T-cell (primary cell): ENCODE results near the gene SLC8A1. TPM values are rescaled to one million over a fixed set of nuclear protein-coding genes. Genes with fewer than 3 reads are reported as not detected.

Experiments used
- ATAC-seq, 4 experiments: fragments of 200-7000 bp in 3 of 4; fragments of 150-1000 bp in 1 of 4; cut with Tn5 transposase; replicated peaks in 1 of 4; 1 replicate in 3 of 4; 2 replicates in 1 of 4; pipeline ENCODE4 v1.10.0; 2021; ENCODE audit warnings: moderate library complexity in 3 of 4, mild to moderate bottlenecking in 2 of 4, moderate number of reproducible peaks in 1 of 4
- CTCF ChIA-PET, 2 donors: fragments of 300-600 bp; sonication (Branson Sonifier 250); formaldehyde crosslinking; loops; one replicate each; lab custom pipeline; 2022; ENCODE audit warnings: antibody characterized with exemption in 2 of 2; lab: Charles Lee
- POLR2A ChIA-PET, 2 donors: fragments of 300-600 bp; sonication (Branson Sonifier 250); formaldehyde crosslinking; loops; one replicate each; lab custom pipeline; 2022; ENCODE audit warnings: antibody characterized with exemption in 2 of 2; lab: Charles Lee
- DNase-seq, 35 experiments: peaks; one replicate each; pipeline versions ENCODE4 v3.0.0 to v3.0.0-alpha.2; 2013 to 2023
- H3K27ac ChIP-seq: one replicate; pipeline ENCODE4 v1.5.1; 2013; ENCODE audit warnings: low read length
- H3K27me3 ChIP-seq, 2 experiments: replicated peaks in 1 of 2; 1 replicate in 1 of 2; 2 replicates in 1 of 2; pipeline versions ENCODE4 v1.6.1 to v1.7.0; 2013; ENCODE audit warnings: low read length in 1 of 2, mixed read lengths in 1 of 2; ENCODE audit not compliant: control insufficient read depth in 2 of 2, insufficient read depth in 2 of 2; ENCODE audit errors: extremely low read depth in 1 of 2
- H3K36me3 ChIP-seq, 2 donors: 1 replicate in 1 of 2; 2 replicates in 1 of 2; pipeline versions ENCODE4 v1.6.1 to v1.7.0; 2013; ENCODE audit warnings: low read length in 1 of 2; ENCODE audit not compliant: control insufficient read depth in 2 of 2, insufficient read depth in 1 of 2; ENCODE audit errors: extremely low read depth in 1 of 2
- H3K4me1 ChIP-seq, 2 experiments: 1 replicate in 1 of 2; 2 replicates in 1 of 2; pipeline versions ENCODE4 v1.6.1 to v1.7.0; 2013; ENCODE audit warnings: low read length in 2 of 2, mixed read lengths in 1 of 2; ENCODE audit not compliant: insufficient read depth in 2 of 2, control insufficient read depth in 1 of 2; ENCODE audit errors: extremely low read depth in 1 of 2
- H3K4me3 ChIP-seq, 2 donors: 1 replicate in 1 of 2; 2 replicates in 1 of 2; pipeline versions ENCODE4 v1.5.1 to v1.7.0; 2013; ENCODE audit warnings: mild to moderate bottlenecking in 2 of 2, low read length in 1 of 2, moderate library complexity in 1 of 2; ENCODE audit not compliant: control insufficient read depth in 1 of 2; ENCODE audit errors: extremely low read depth in 1 of 2
- H3K9me3 ChIP-seq: 2 replicates; pipeline ENCODE4 v1.7.0; 2013
- H3K27ac Mint-ChIP-seq, 2 donors: one replicate each; pipeline ENCODE4 v1.8.0; 2020 to 2021; ENCODE audit warnings: mild to moderate bottlenecking in 2 of 2, mixed read lengths in 2 of 2
- H3K27me3 Mint-ChIP-seq, 2 donors: one replicate each; pipeline ENCODE4 v1.8.0; 2021 to 2022; ENCODE audit warnings: mixed read lengths in 2 of 2
- H3K36me3 Mint-ChIP-seq: one replicate; pipeline ENCODE4 v1.8.0; 2021; ENCODE audit warnings: mixed read lengths
- H3K4me1 Mint-ChIP-seq, 3 donors: one replicate each; pipeline ENCODE4 v1.8.0; 2020 to 2022; ENCODE audit warnings: mixed read lengths in 3 of 3, mild to moderate bottlenecking in 1 of 3
- H3K4me3 Mint-ChIP-seq, 3 donors: one replicate each; pipeline ENCODE4 v1.8.0; 2020 to 2022; ENCODE audit warnings: mild to moderate bottlenecking in 3 of 3, mixed read lengths in 3 of 3, moderate library complexity in 3 of 3
- H3K9me3 Mint-ChIP-seq, 3 donors: one replicate each; pipeline ENCODE4 v1.8.0; 2020 to 2022; ENCODE audit warnings: mixed read lengths in 3 of 3
- WGBS: methylation state at CpG from one replicate; pipeline ENCODE4 v1.1.5; 2013; ENCODE audit warnings: missing lambda C conversion rate; ENCODE audit not compliant: insufficient coverage; 5-methylcytosine and 5-hydroxymethylcytosine counted together
- total RNA-seq, 35 experiments: library from RNA in 6 of 35; stranded (reverse) in 6 of 35; fragments of 120-200 nt in 1 of 35; gene quantifications; one replicate each; pipeline versions ENCODE4 v1.2.1 to v1.2.4 and lab custom pipeline; 2013 to 2026

Gene SLC8A1
- total RNA-seq, 5 donors from 2014 or later (not counting 1 experiment from before 2014, with no cell fraction given) = 0.09 to 0.35 (median 0.13) TPM

GRCh38 chr2:40115348-40115747, 336.5 kb downstream of the SLC8A1 start:
- Histone ChIP-seq H3K4me1 (no peaks in the 10 kb centered on the region), H3K27ac (no peak overlapping the region), H3K27me3 (no peaks in the 10 kb centered on the region), H3K4me3 (no peak overlapping the region), H3K9me3 (no peaks in the 10 kb centered on the region), H3K36me3 (no peaks in the 10 kb centered on the region)
- DNase-seq (no peak), ATAC-seq (no peak)
- Mint-ChIP-seq H3K4me1 (no peaks in the 10 kb centered on the region), H3K36me3 (no peaks in the 10 kb centered on the region), H3K27ac (no peak overlapping the region), H3K9me3 (no peaks in the 10 kb centered on the region), H3K27me3 (no peaks in the 10 kb centered on the region), H3K4me3 (no peak overlapping the region)
- CTCF ChIA-PET = interaction anchor here in 1 of 2 donors (0.5 kb wide), 1 partner anchor 18 kb away, joined by 3 read pairs; no protein-coding TSS in a partner anchor
- POLR2A ChIA-PET = no interaction called here
- WGBS = 95% methylated on average over 9 of the region's 12 CpGs

- Histone ChIP-seq H3K27ac (no peak overlapping the region), H3K4me3 (no peak overlapping the region), H3K36me3 (no peaks in the 10 kb centered on the region), H3K9me3 (no peaks in the 10 kb centered on the region), H3K27me3 (no peaks in the 10 kb centered on the region), H3K4me1 (no peaks in the 10 kb centered on the region)
- ATAC-seq (no peak), DNase-seq (no peak)
- no peaks in the 10 kb centered on the region for H3K27me3 Mint-ChIP-seq
- H3K4me3 Mint-ChIP-seq = no peak overlapping the region
- H3K36me3 Mint-ChIP-seq = no peaks in the 10 kb centered on the region
- no peak overlapping the region for H3K27ac Mint-ChIP-seq
- 84% methylated on average over 2 of the region's 4 CpGs for WGBS
- CTCF ChIA-PET = no interaction called here
- POLR2A ChIA-PET = no interaction called here
- no peaks in the 10 kb centered on the region for H3K9me3 Mint-ChIP-seq
- H3K4me1 Mint-ChIP-seq = no peaks in the 10 kb centered on the region
Observed at GRCh38 chr2:40113997-40114396, 337.9 kb downstream of the SLC8A1 start.

GRCh38 chr2:40113272-40113968, 338.5 kb downstream of the SLC8A1 start:
- Histone ChIP-seq H3K9me3 (no peaks in the 10 kb centered on the region), H3K4me1 (no peaks in the 10 kb centered on the region), H3K36me3 (no peaks in the 10 kb centered on the region), H3K27ac (no peak overlapping the region), H3K27me3 (no peaks in the 10 kb centered on the region), H3K4me3 (no peak overlapping the region)
- H3K9me3 Mint-ChIP-seq = no peaks in the 10 kb centered on the region
- no peaks in the 10 kb centered on the region for H3K36me3 Mint-ChIP-seq
- H3K4me1 Mint-ChIP-seq = no peaks in the 10 kb centered on the region
- WGBS = no CpG with 5 or more reads among the region's 4 CpGs
- H3K27ac Mint-ChIP-seq = no peak overlapping the region
- DNase-seq (no peak), ATAC-seq (no peak)
- ChIA-PET CTCF (no interaction called here), POLR2A (no interaction called here)
- H3K27me3 Mint-ChIP-seq = no peaks in the 10 kb centered on the region
- no peak overlapping the region for H3K4me3 Mint-ChIP-seq

- ChIA-PET CTCF (no interaction called here), POLR2A (no interaction called here)
- DNase-seq (no peak), ATAC-seq (no peak)
- Histone ChIP-seq H3K27me3 (no peaks in the 10 kb centered on the region), H3K27ac (no peak overlapping the region), H3K4me1 (no peaks in the 10 kb centered on the region), H3K9me3 (no peaks in the 10 kb centered on the region), H3K4me3 (no peak overlapping the region), H3K36me3 (no peaks in the 10 kb centered on the region)
- H3K4me1 Mint-ChIP-seq = no peaks in the 10 kb centered on the region
- no peak overlapping the region for H3K4me3 Mint-ChIP-seq
- no peaks in the 10 kb centered on the region for H3K27me3 Mint-ChIP-seq
- H3K9me3 Mint-ChIP-seq = no peaks in the 10 kb centered on the region
- H3K36me3 Mint-ChIP-seq = no peaks in the 10 kb centered on the region
- no peak overlapping the region for H3K27ac Mint-ChIP-seq
- no CpG with 5 or more reads among the region's 4 CpGs for WGBS
Observed at GRCh38 chr2:40109381-40109780, 342.5 kb downstream of the SLC8A1 start.

GRCh38 chr2:40108851-40109250, 343.0 kb downstream of the SLC8A1 start:
- H3K36me3 ChIP-seq = no peaks in the 10 kb centered on the region
- ATAC-seq = no peak
- no peaks in the 10 kb centered on the region for H3K9me3 ChIP-seq
- ChIA-PET CTCF (no interaction called here), POLR2A (no interaction called here)
- Mint-ChIP-seq H3K27me3 (no peaks in the 10 kb centered on the region), H3K4me1 (no peaks in the 10 kb centered on the region), H3K27ac (no peak overlapping the region), H3K9me3 (no peaks in the 10 kb centered on the region), H3K36me3 (no peaks in the 10 kb centered on the region), H3K4me3 (no peak overlapping the region)
- no peaks in the 10 kb centered on the region for H3K27me3 ChIP-seq
- WGBS = no CpG with 5 or more reads among the region's 4 CpGs
- H3K4me3 ChIP-seq = no peak overlapping the region
- no peak overlapping the region for H3K27ac ChIP-seq
- no peak for DNase-seq
- H3K4me1 ChIP-seq = no peaks in the 10 kb centered on the region

- Mint-ChIP-seq H3K27me3 (no peaks in the 10 kb centered on the region), H3K4me3 (no peak overlapping the region), H3K4me1 (no peaks in the 10 kb centered on the region), H3K36me3 (no peaks in the 10 kb centered on the region), H3K27ac (no peak overlapping the region), H3K9me3 (no peaks in the 10 kb centered on the region)
- no peak overlapping the region for H3K27ac ChIP-seq
- no peaks in the 10 kb centered on the region for H3K4me1 ChIP-seq
- no peaks in the 10 kb centered on the region for H3K27me3 ChIP-seq
- ChIA-PET POLR2A (no interaction called here), CTCF (no interaction called here)
- DNase-seq = no peak
- no peaks in the 10 kb centered on the region for H3K9me3 ChIP-seq
- no CpG with 5 or more reads among the region's 2 CpGs for WGBS
- no peaks in the 10 kb centered on the region for H3K36me3 ChIP-seq
- ATAC-seq = no peak
- no peak overlapping the region for H3K4me3 ChIP-seq
Observed at GRCh38 chr2:40106061-40106460, 345.8 kb downstream of the SLC8A1 start.

- ATAC-seq (no peak), DNase-seq (no peak)
- Mint-ChIP-seq H3K27me3 (no peaks in the 10 kb centered on the region), H3K27ac (no peak overlapping the region), H3K4me1 (no peaks in the 10 kb centered on the region), H3K9me3 (no peaks in the 10 kb centered on the region), H3K36me3 (no peaks in the 10 kb centered on the region), H3K4me3 (no peak overlapping the region)
- Histone ChIP-seq H3K27me3 (no peaks in the 10 kb centered on the region), H3K27ac (no peak overlapping the region), H3K4me3 (no peak overlapping the region), H3K36me3 (no peaks in the 10 kb centered on the region), H3K9me3 (no peaks in the 10 kb centered on the region), H3K4me1 (no peaks in the 10 kb centered on the region)
- ChIA-PET POLR2A (no interaction called here), CTCF (no interaction called here)
- 86% methylated on average over 3 of the region's 5 CpGs for WGBS
Observed at GRCh38 chr2:40105593-40105992, 346.3 kb downstream of the SLC8A1 start.
